Aorta (tissue), 5 donors: Measurements from ENCODE around the gene RAB3D. TPM values are rescaled to one million over a fixed set of nuclear protein-coding genes. Genes with fewer than 3 reads are reported as not detected.

Experiments used
- ATAC-seq: fragments of 200-7000 bp; cut with Tn5 transposase; one replicate; pipeline ENCODE4 v1.9.1; 2022; ENCODE audit warnings: moderate library complexity; ENCODE audit not compliant: low FRiP score
- DNase-seq, 2 donors: peaks; one replicate each; pipeline ENCODE4 v3.0.0-alpha.2; 2020
- H3K27ac ChIP-seq, 2 donors: one replicate each; pipeline ENCODE4 v1.5.1; 2013; ENCODE audit warnings: low read length in 2 of 2, mild to moderate bottlenecking in 2 of 2, moderate library complexity in 2 of 2, control low read depth in 1 of 2, inconsistent platforms in 1 of 2, low read depth in 1 of 2
- H3K27me3 ChIP-seq, 2 donors: one replicate each; pipeline ENCODE4 v1.6.1; 2013; ENCODE audit warnings: control low read depth in 1 of 2, low read length in 1 of 2, mild to moderate bottlenecking in 1 of 2, moderate library complexity in 1 of 2; ENCODE audit not compliant: insufficient read depth in 2 of 2, control insufficient read depth in 1 of 2
- H3K36me3 ChIP-seq, 2 donors: one replicate each; pipeline ENCODE4 v1.6.1; 2013; ENCODE audit warnings: control low read depth in 1 of 2, low read length in 1 of 2, mild to moderate bottlenecking in 1 of 2; ENCODE audit not compliant: insufficient read depth in 2 of 2, control insufficient read depth in 1 of 2
- H3K4me1 ChIP-seq, 2 donors: one replicate each; pipeline ENCODE4 v1.6.1; 2013; ENCODE audit warnings: low read length in 2 of 2, control low read depth in 1 of 2, mild to moderate bottlenecking in 1 of 2, moderate library complexity in 1 of 2; ENCODE audit not compliant: insufficient read depth in 2 of 2, control insufficient read depth in 1 of 2
- H3K4me3 ChIP-seq, 2 donors: one replicate each; pipeline ENCODE4 v1.5.1; 2013; ENCODE audit warnings: low read length in 2 of 2, control low read depth in 1 of 2, mild to moderate bottlenecking in 1 of 2
- H3K9me3 ChIP-seq: one replicate; pipeline ENCODE4 v1.6.1; 2013; ENCODE audit warnings: mild to moderate bottlenecking, low read length; ENCODE audit not compliant: control insufficient read depth
- WGBS, 2 donors: extraction: QIAGEN DNeasy Blood & Tissue Kit; methylation state at CpG; one replicate each; pipeline ENCODE4 v1.1.7; 2013; 5-methylcytosine and 5-hydroxymethylcytosine counted together
- intact Hi-C, 2 donors: fragments of 100-400 bp; cut with DNase I; formaldehyde crosslinking; loops; one replicate each; pipeline versions ENCODE4 v1.14.2 to v1.15.0; 2022
- polyA plus RNA-seq, 2 donors: library from polyadenylated mRNA; stranded (reverse); fragments of 200-250 nt; gene quantifications; one replicate each; pipeline ENCODE4 v1.2.3, GENCODE V29; 2013
- total RNA-seq, 2 donors: library from RNA; stranded (reverse); fragmentation: NEBNext Ultra II Directional; extraction: Animal tissue kit (Norgen Biotek cat#: 25700); gene quantifications; one replicate each; pipeline ENCODE4 v1.2.1, GENCODE V29; 2021
- donor health status: healthy with polysubstance abuse.
- donor health status: Bipolar disorder and iron deficiency.
- donor health status: DM: no; HTN: no; CAD: no.
- donor health status: DM: no; HTN: no; CAD: no.
- donor health status: DM: yes; HTN: yes; CAD: no.

Gene RAB3D
- total and polyA plus RNA-seq, 4 donors = 3.0 to 32.7 (median 16.9) TPM

- DNase-seq = no peak
- H3K27ac ChIP-seq = no peak within 1 kb of the TSS
- no peaks in the 10 kb centered on the region for H3K27me3 ChIP-seq
- ATAC-seq = no peak
- no peaks in the 10 kb centered on the region for H3K9me3 ChIP-seq
- WGBS, 2 donors = 81 to 92% methylated on average over 8 of the region's 8 CpGs
- no peaks in the 10 kb centered on the region for H3K4me1 ChIP-seq
- H3K4me3 ChIP-seq = no peak within 1 kb of the TSS
- H3K36me3 ChIP-seq = no peaks in the 10 kb centered on the region
- intact Hi-C loops = loop anchor here in 1 of 2 donors (5.0 to 10.0 kb wide), 2 partner anchors 42 to 299 kb away; partner anchors contain the start of genes RAB3D and ZNF627
Observed at GRCh38 chr19:11295665-11296245, 43.7 kb downstream of the RAB3D start, which contains the start of gene TSPAN16. Gene TSPAN16 (plus strand): TSS chr19:11296160. CDS start chr19:11296298, 138 bp downstream.

- no peak overlapping the region for H3K4me3 ChIP-seq
- H3K27me3 ChIP-seq = no peaks in the 10 kb centered on the region
- H3K4me1 ChIP-seq = no peaks in the 10 kb centered on the region
- DNase-seq (no peak), ATAC-seq (no peak)
- no peaks in the 10 kb centered on the region for H3K36me3 ChIP-seq
- WGBS, 2 donors = 86 to 87% methylated on average over 4 of the region's 4 CpGs
- no peaks in the 10 kb centered on the region for H3K9me3 ChIP-seq
- H3K27ac ChIP-seq = no peak overlapping the region
- intact Hi-C loops = loop anchor here in 1 of 2 donors (5.0 to 10.0 kb wide), 2 partner anchors 42 to 300 kb away; partner anchors contain the start of genes RAB3D and ZNF627
Observed at GRCh38 chr19:11295180-11295579, 44.3 kb downstream of the RAB3D start.

GRCh38 chr19:11293433-11294389 is 45.7 kb downstream of the RAB3D start:
- intact Hi-C loops = loop anchor here (5.0 to 10.0 kb wide), 4 partner anchors 84 to 301 kb away; partner anchors contain the start of genes ODAD3 (in 2 of the 2), PRKCSH (in 2 of the 2), ELAVL3 (in 1 of the 2) and ZNF627 (in 1 of the 2)
- peak; percentile 98 to 99 for DNase-seq
- Histone ChIP-seq H3K27ac (peak overlapping the region in 1 of 2 donors; percentile 52), H3K9me3 (no peaks in the 10 kb centered on the region), H3K4me3 (no peak overlapping the region), H3K27me3 (no peaks in the 10 kb centered on the region), H3K4me1 (no peaks in the 10 kb centered on the region), H3K36me3 (no peaks in the 10 kb centered on the region)
- 2 to 4% methylated on average over 41 of the region's 41 CpGs for WGBS, 2 donors
- ATAC-seq = peak; percentile 98

GRCh38 chr19:11291991-11292390 is 47.5 kb downstream of the RAB3D start:
- ATAC-seq (no peak), DNase-seq (no peak)
- Histone ChIP-seq H3K4me3 (no peak overlapping the region), H3K4me1 (no peaks in the 10 kb centered on the region), H3K36me3 (no peaks in the 10 kb centered on the region), H3K27ac (no peak overlapping the region), H3K27me3 (no peaks in the 10 kb centered on the region), H3K9me3 (no peaks in the 10 kb centered on the region)
- intact Hi-C loops = loop anchor here (5.0 to 10.0 kb wide), 4 partner anchors 85 to 303 kb away; partner anchors contain the start of genes ODAD3 (in 2 of the 2), PRKCSH (in 2 of the 2), ELAVL3 (in 1 of the 2) and ZNF627 (in 1 of the 2)
- 73 to 88% methylated on average over 1 of the region's 1 CpG for WGBS, 2 donors

GRCh38 chr19:11291415-11291814 is 48.0 kb downstream of the RAB3D start:
- WGBS, 2 donors = 93 to 94% methylated on average over 7 of the region's 7 CpGs
- no peaks in the 10 kb centered on the region for H3K4me1 ChIP-seq
- no peak for DNase-seq
- H3K9me3 ChIP-seq = no peaks in the 10 kb centered on the region
- intact Hi-C loops = loop anchor here (5.0 to 10.0 kb wide), 4 partner anchors 86 to 303 kb away; partner anchors contain the start of genes ODAD3 (in 2 of the 2), PRKCSH (in 2 of the 2), ELAVL3 (in 1 of the 2) and ZNF627 (in 1 of the 2)
- H3K4me3 ChIP-seq = no peak overlapping the region
- no peaks in the 10 kb centered on the region for H3K27me3 ChIP-seq
- no peaks in the 10 kb centered on the region for H3K36me3 ChIP-seq
- ATAC-seq = no peak
- no peak overlapping the region for H3K27ac ChIP-seq

GRCh38 chr19:11290256-11290655 is 49.2 kb downstream of the RAB3D start:
- ATAC-seq (no peak), DNase-seq (no peak)
- H3K27me3 ChIP-seq = no peaks in the 10 kb centered on the region
- no peaks in the 10 kb centered on the region for H3K9me3 ChIP-seq
- intact Hi-C loops = loop anchor here (5.0 to 10.0 kb wide), 4 partner anchors 87 to 305 kb away; partner anchors contain the start of genes ODAD3 (in 2 of the 2), PRKCSH (in 2 of the 2), ELAVL3 (in 1 of the 2) and ZNF627 (in 1 of the 2)
- no peaks in the 10 kb centered on the region for H3K4me1 ChIP-seq
- H3K27ac ChIP-seq = no peak overlapping the region
- WGBS, 2 donors = 47 to 59% methylated on average over 4 of the region's 4 CpGs
- H3K36me3 ChIP-seq = no peaks in the 10 kb centered on the region
- H3K4me3 ChIP-seq = no peak overlapping the region

GRCh38 chr19:11288349-11288748 is 51.1 kb downstream of the RAB3D start:
- intact Hi-C loops = no loop called here
- Histone ChIP-seq H3K4me1 (no peaks in the 10 kb centered on the region), H3K27ac (no peak overlapping the region), H3K36me3 (no peaks in the 10 kb centered on the region), H3K9me3 (no peaks in the 10 kb centered on the region), H3K4me3 (no peak overlapping the region), H3K27me3 (no peaks in the 10 kb centered on the region)
- ATAC-seq = no peak
- no peak for DNase-seq
- WGBS, 2 donors = 82 to 87% methylated on average over 7 of the region's 7 CpGs

- H3K4me3 ChIP-seq = no peak overlapping the region
- H3K9me3 ChIP-seq = no peaks in the 10 kb centered on the region
- H3K27me3 ChIP-seq = no peaks in the 10 kb centered on the region
- ATAC-seq (peak; percentile 41), DNase-seq (no peak)
- intact Hi-C loops = no loop called here
- H3K27ac ChIP-seq = no peak overlapping the region
- no peaks in the 10 kb centered on the region for H3K4me1 ChIP-seq
- WGBS, 2 donors = 14 to 19% methylated on average over 6 of the region's 6 CpGs
- no peaks in the 10 kb centered on the region for H3K36me3 ChIP-seq
Observed at GRCh38 chr19:11286312-11286974, 53.0 kb downstream of the RAB3D start.
